SH-SY5Y (cell line): ENCODE measurements around the gene SLC35F3.

Experiments
- GATA2 ChIP-seq: IDR thresholded peaks from 2 replicates; pipeline ENCODE4 v1.6.1; 2011; ENCODE audit warnings: mild to moderate bottlenecking, low read depth, low read length
- GATA3 ChIP-seq: IDR thresholded peaks from 2 replicates; pipeline ENCODE4 v1.6.1; 2011; ENCODE audit warnings: low read depth, mild to moderate bottlenecking, low read length, moderate library complexity

- TF ChIP-seq GATA2 (no peak), GATA3 (no peak)
Observed at GRCh38 chr1:234123867-234124266, 219.4 kb downstream of the SLC35F3 start.
